T-helper 22 cell (primary cell): Measurements from ENCODE around the gene USP47.

Experiments
- DNase-seq: peaks from one replicate; pipeline ENCODE4 v3.0.0-alpha.2; 2020; ENCODE audit warnings: low read depth

USP47 gene

GRCh38 chr11:11982461-11982860 lies 140.7 kb downstream of the USP47 start:
- no peak for DNase-seq

GRCh38 chr11:11982975-11983374 lies 141.2 kb downstream of the USP47 start:
- no peak for DNase-seq

- no peak for DNase-seq
Observed at GRCh38 chr11:11983427-11983826, 141.7 kb downstream of the USP47 start.

- no peak for DNase-seq
Observed at GRCh38 chr11:11984563-11984962, 142.8 kb downstream of the USP47 start.

GRCh38 chr11:11985016-11985715 lies 143.4 kb downstream of the USP47 start:
- no peak for DNase-seq

- no peak for DNase-seq
Observed at GRCh38 chr11:11985954-11986949, 144.5 kb downstream of the USP47 start.

- DNase-seq, result no peak
Observed at GRCh38 chr11:11987503-11988022, 145.8 kb downstream of the USP47 start.

GRCh38 chr11:11988099-11988651 lies 146.4 kb downstream of the USP47 start:
- no peak for DNase-seq

- no peak for DNase-seq
Observed at GRCh38 chr11:11988681-11989261, 147.0 kb downstream of the USP47 start.

GRCh38 chr11:11989774-11990744 lies 148.3 kb downstream of the USP47 start:
- no peak for DNase-seq

- DNase-seq, result no peak
Observed at GRCh38 chr11:11992257-11993212, 150.8 kb downstream of the USP47 start.

- no peak for DNase-seq
Observed at GRCh38 chr11:11993839-11994238, 152.1 kb downstream of the USP47 start.

- no peak for DNase-seq
Observed at GRCh38 chr11:11995601-11996000, 153.8 kb downstream of the USP47 start.

- DNase-seq, result no peak
Observed at GRCh38 chr11:11996321-11997048, 154.7 kb downstream of the USP47 start.

- DNase-seq, result no peak
Observed at GRCh38 chr11:11997049-11997322, 155.2 kb downstream of the USP47 start.

- DNase-seq, result no peak
Observed at GRCh38 chr11:11998091-11998781, 156.5 kb downstream of the USP47 start.

GRCh38 chr11:12001186-12001585 lies 159.4 kb downstream of the USP47 start:
- DNase-seq, result no peak

- no peak for DNase-seq
Observed at GRCh38 chr11:12003336-12003735, 161.6 kb downstream of the USP47 start.

GRCh38 chr11:12003815-12004214 lies 162.0 kb downstream of the USP47 start:
- no peak for DNase-seq
